GM10266 (cell line): Measurements from ENCODE around the gene PARP3.

Experiments
- DNase-seq: peaks from one replicate; pipeline ENCODE4 v3.0.0; 2012; ENCODE audit errors: extremely low spot score
- TF ChIP-seq, protein P1 (sequence below): IDR thresholded peaks from 2 replicates; pipeline ENCODE4 v1.5.1; 2012; ENCODE audit warnings: mild to moderate bottlenecking, low read depth; ENCODE audit not compliant: control insufficient read depth, insufficient read depth; ENCODE audit errors: missing control alignments

Gene PARP3

DNA sequence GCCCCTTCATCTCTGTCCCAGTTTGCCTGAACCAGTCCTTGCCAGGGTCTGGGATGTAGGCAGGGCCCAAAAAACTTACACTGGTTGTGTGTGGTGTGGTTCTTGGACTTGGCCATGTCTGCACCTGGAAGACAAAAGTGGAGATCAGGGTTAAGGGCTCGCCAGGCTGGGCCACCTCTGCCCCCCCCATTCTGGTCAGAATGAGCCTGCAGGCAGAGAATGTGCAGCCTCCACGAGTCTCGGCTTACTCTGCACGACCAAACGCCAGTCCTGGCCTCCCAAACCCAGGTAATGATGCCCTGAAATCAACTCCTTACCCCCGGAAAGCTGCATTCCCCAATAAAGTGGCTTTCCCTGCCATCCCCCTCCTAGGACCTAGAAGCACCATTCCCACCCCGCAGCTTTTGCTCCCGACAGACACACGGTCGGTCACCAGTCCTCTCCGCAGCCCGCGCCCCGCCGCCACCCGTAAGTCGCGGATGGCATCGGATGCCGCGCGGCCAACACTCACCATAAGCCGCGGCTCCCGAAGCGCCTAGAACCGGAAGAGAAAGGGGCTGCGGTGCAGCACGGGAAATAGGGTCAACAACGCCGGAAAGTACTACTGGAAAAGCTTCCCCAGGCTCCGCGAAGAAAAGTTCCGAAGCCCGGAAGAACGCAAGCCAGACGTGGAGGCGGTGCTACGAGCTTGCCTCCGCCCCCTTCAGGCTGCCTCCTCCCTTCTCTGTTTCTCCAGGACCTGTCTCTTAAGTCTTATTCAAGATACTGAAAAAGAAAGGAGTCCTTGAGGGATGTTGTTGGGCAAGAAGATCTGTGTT lies 53.4 kb downstream of the PARP3 start, which contains the start of gene RPL29:
RPL29 (minus strand) TSS at position 550 of the 818 bp plus-strand sequence; CDS start at position 116, 434 bp downstream.
- TF ChIP-seq, protein P1, sequence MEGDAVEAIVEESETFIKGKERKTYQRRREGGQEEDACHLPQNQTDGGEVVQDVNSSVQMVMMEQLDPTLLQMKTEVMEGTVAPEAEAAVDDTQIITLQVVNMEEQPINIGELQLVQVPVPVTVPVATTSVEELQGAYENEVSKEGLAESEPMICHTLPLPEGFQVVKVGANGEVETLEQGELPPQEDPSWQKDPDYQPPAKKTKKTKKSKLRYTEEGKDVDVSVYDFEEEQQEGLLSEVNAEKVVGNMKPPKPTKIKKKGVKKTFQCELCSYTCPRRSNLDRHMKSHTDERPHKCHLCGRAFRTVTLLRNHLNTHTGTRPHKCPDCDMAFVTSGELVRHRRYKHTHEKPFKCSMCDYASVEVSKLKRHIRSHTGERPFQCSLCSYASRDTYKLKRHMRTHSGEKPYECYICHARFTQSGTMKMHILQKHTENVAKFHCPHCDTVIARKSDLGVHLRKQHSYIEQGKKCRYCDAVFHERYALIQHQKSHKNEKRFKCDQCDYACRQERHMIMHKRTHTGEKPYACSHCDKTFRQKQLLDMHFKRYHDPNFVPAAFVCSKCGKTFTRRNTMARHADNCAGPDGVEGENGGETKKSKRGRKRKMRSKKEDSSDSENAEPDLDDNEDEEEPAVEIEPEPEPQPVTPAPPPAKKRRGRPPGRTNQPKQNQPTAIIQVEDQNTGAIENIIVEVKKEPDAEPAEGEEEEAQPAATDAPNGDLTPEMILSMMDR: peak; percentile 23
- DNase-seq: peak; percentile 93

DNA sequence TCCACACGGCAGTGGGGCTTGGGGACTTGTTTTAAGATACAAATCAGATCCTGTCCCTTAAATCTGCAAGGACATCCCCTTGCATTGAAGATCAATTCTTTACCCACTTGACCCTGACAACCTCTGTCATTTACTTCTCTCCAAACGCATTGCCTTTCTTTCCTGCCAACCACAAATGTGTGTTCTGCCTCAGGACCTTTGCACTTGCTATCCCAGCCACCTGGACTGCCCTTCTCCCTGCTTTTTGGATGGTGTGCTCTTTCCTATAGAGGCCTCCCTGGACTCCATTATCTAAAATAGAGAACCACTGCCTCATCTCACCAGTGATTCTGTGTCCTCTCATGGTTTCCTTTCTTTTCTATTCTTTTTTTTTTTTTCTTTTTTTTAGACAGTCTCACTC lies 55.0 kb downstream of the PARP3 start:
- DNase-seq: no peak
- TF ChIP-seq, protein P1: no peak

DNA sequence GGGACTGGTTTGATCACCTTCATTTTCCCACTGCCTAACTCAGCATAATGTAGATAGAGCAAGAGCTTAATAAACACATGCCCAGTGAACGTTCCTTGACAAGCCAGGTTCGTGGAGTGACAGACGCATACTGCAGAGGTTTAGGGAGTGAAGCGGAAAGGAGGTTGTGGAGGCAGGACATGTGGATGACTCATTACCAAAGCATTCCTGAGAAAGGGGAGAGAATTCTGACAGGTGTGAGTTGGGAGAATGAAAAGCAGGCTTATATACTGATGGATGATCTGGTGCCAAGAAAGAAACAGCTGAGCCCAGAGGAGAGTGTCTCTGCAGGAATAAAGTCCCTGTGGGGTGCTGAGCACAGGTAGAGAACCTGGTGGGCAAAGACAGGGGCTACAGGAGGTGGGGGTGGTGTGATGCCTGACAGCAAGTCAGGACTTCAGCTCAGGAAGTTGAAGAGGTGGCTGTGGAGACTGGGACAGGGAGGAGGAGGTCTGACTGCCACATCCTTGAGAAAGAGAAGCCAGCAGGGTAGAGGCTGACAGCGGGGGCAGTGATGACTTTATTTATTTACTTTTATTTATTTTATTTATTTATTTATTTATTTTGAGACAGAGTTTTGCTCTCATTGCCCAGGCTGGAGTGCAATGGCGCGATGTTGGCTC lies 55.9 kb downstream of the PARP3 start:
- TF ChIP-seq, protein P1: no peak
- no peak for DNase-seq
